K562 (cell line): Measurements from ENCODE around the gene RALY. TPM values are rescaled to one million over a fixed set of nuclear protein-coding genes. Genes with fewer than 3 reads are reported as not detected.

ENCODE experiments used
- ATAC-seq: fragments of 200-7000 bp; cut with Tn5 transposase; 3 replicates; pipeline ENCODE4 v1.9.1; 2020; ENCODE audit warnings: moderate library complexity
- BruUV-seq: library from RNA; stranded (reverse); fragments of 400-500 nt; replicated peaks from 2 replicates; lab custom pipeline; 2021; lab: Mats Ljungman, UMichigan
- CTCF ChIA-PET: fragments of 300-600 bp; formaldehyde crosslinking; extraction: SDS; loops from one replicate; lab custom pipeline; 2021; ENCODE audit warnings: low intra/inter-chr PET ratio; lab: Yijun Ruan, JAX
- POLR2A ChIA-PET: fragments of 300-600, 350-650 bp; sonication (Branson Sonifier 250); formaldehyde crosslinking; extraction: SDS; loops from one replicate; lab custom pipeline; 2021; ENCODE audit warnings: antibody characterized with exemption, inconsistent platforms; lab: Yijun Ruan, JAX
- DNase-seq, 4 experiments: peaks; one replicate each; pipeline versions ENCODE4 v3.0.0 to v3.0.0-alpha.2; 2011 to 2018; ENCODE audit warnings: low spot score in 3 of 4, mixed read lengths in 3 of 4; ENCODE audit errors: extremely low read depth in 1 of 4
- FAIRE-seq: peaks from 2 replicates; lab custom pipeline; 2011; peaks lifted over from hg19 to GRCh38; lab: Jason Lieb, UNC
- H2AFZ ChIP-seq: 2 replicates; pipeline ENCODE4 v1.6.0; 2011; ENCODE audit warnings: low read depth, low read length, control low read depth, inconsistent platforms
- H3K27ac ChIP-seq: fragments of 200-600 bp; 3 replicates; pipeline ENCODE4 v1.8.0; 2011; ENCODE audit warnings: low read depth, mild to moderate bottlenecking, control low read depth, inconsistent platforms, low read length, moderate library complexity, mixed read lengths; ENCODE audit errors: extremely low read depth
- H3K27me3 ChIP-seq, 2 experiments: fragments of 300-600 bp in 1 of 2; 2 replicates in 1 of 2; 3 replicates in 1 of 2; pipeline versions ENCODE4 v1.6.0 to v1.8.0; 2011; ENCODE audit warnings: inconsistent platforms in 2 of 2, low read length in 2 of 2, mild to moderate bottlenecking in 1 of 2, mixed read lengths in 1 of 2, moderate library complexity in 1 of 2; ENCODE audit not compliant: control insufficient read depth in 2 of 2, insufficient read depth in 2 of 2
- H3K36me3 ChIP-seq: fragments of 300-600 bp; 3 replicates; pipeline ENCODE4 v1.8.0; 2011; ENCODE audit warnings: mild to moderate bottlenecking, low read length, inconsistent platforms; ENCODE audit not compliant: control insufficient read depth, insufficient read depth
- H3K4me1 ChIP-seq, 2 experiments: fragments of 200-600 bp in 1 of 2; replicated peaks in 1 of 2; 2 replicates in 1 of 2; 3 replicates in 1 of 2; pipeline versions ENCODE4 v1.5.1 to v1.8.0; 2011; ENCODE audit warnings: inconsistent platforms in 2 of 2, low read length in 2 of 2, mild to moderate bottlenecking in 1 of 2, mixed read lengths in 1 of 2, moderate library complexity in 1 of 2; ENCODE audit not compliant: control insufficient read depth in 2 of 2, insufficient read depth in 2 of 2
- H3K4me2 ChIP-seq: 2 replicates; pipeline ENCODE4 v1.6.1; 2011; ENCODE audit warnings: low read length, control low read depth, inconsistent platforms, mixed read lengths; ENCODE audit not compliant: insufficient read depth
- H3K4me3 ChIP-seq: fragments of 200-600 bp; sonication (generic), shearing (Covaris generic); 2 replicates; pipeline ENCODE4 v1.5.1; 2016; ENCODE audit warnings: control low read depth, inconsistent platforms
- H3K79me2 ChIP-seq: fragments of 200-600 bp; 3 replicates; pipeline ENCODE4 v1.8.0; 2011; ENCODE audit warnings: low read length, inconsistent platforms; ENCODE audit not compliant: control insufficient read depth, insufficient read depth
- H3K9ac ChIP-seq, 2 experiments: 2 replicates each; pipeline versions ENCODE4 v1.6.0 to v1.6.1; 2011; ENCODE audit warnings: low read depth in 2 of 2, low read length in 2 of 2, control low read depth in 1 of 2, inconsistent platforms in 1 of 2, mild to moderate bottlenecking in 1 of 2, mixed read lengths in 1 of 2; ENCODE audit not compliant: insufficient read depth in 1 of 2
- H3K9me1 ChIP-seq: one replicate; pipeline ENCODE4 v1.6.0; 2011; ENCODE audit warnings: inconsistent platforms, mild to moderate bottlenecking, low read length, moderate library complexity; ENCODE audit not compliant: control insufficient read depth, insufficient read depth
- H3K9me3 ChIP-seq: replicated peaks from 2 replicates; pipeline ENCODE4 v1.5.1; 2011; ENCODE audit warnings: low read depth, low read length, inconsistent platforms; ENCODE audit not compliant: control insufficient read depth, insufficient read depth
- H4K20me1 ChIP-seq: replicated peaks from 2 replicates; pipeline ENCODE4 v1.6.1; 2011; ENCODE audit warnings: low read length, inconsistent platforms, mixed read lengths; ENCODE audit not compliant: control insufficient read depth, insufficient read depth
- FOXA3 ChIP-seq, 2 experiments: fragments of 450-650 bp in 1 of 2; sonication (generic) in 1 of 2; formaldehyde crosslinking; IDR thresholded peaks in 1 of 2; conservative IDR thresholded peaks in 1 of 2; 2 replicates each; pipeline versions ENCODE4 v1.4.0 to v1.8.0; 2020 to 2022; ENCODE audit warnings: mild to moderate bottlenecking in 2 of 2, missing genetic modification reagents in 1 of 2
- PRDM10 ChIP-seq: fragments of 450-650 bp; IDR thresholded peaks from 2 replicates; pipeline ENCODE4 v1.6.1; 2018; ENCODE audit not compliant: partially characterized antibody
- RBFOX2 ChIP-seq: fragments of 200-400 bp; formaldehyde crosslinking; IDR thresholded peaks from 2 replicates; pipeline ENCODE4 v1.6.1; 2017; ENCODE audit warnings: low read depth, mild to moderate bottlenecking, low read length, moderate library complexity
- WGBS: fragments of 100-300 bp; shearing (Covaris generic); methylation state at CpG from one replicate; pipeline ENCODE4 v1.1.6; 2016; ENCODE audit warnings: low coverage, mixed read lengths; ENCODE audit not compliant: insufficient coverage; ENCODE audit errors: missing lambda C conversion rate; 5-methylcytosine and 5-hydroxymethylcytosine counted together
- in situ Hi-C: fragments of 300-500 bp; cut with MboI; formaldehyde crosslinking; loops from 4 replicates; pipeline ENCODE4 v1.15.0; 2018; ENCODE audit warnings: inconsistent platforms, mixed read lengths
- intact Hi-C: fragments of 100-400 bp; cut with micrococcal nuclease; formaldehyde crosslinking; loops from 2 replicates; pipeline ENCODE4 v1.14.2; 2022
- polyA plus RNA-seq, 8 experiments: library from polyadenylated mRNA; depleted of rRNA in 4 of 8; stranded (reverse) in 5 of 8; unstranded in 3 of 8; fragments of >200 nt; fragmentation: Nextera tagmentation in 2 of 8; fragmentation: Illumina TruSeq in 1 of 8; extraction: Ambion mirVana in 2 of 8; extraction: Trizol in 1 of 8; gene quantifications; 2 replicates each; pipeline versions ENCODE4 v1.2.1 to v1.2.3, GENCODE V29; 2011 to 2014; ENCODE audit warnings: inconsistent platforms in 1 of 8, missing spikeins in 1 of 8
- total RNA-seq, 7 experiments: library from RNA; depleted of rRNA in 6 of 7; stranded (reverse); fragments of >200 nt in 6 of 7; fragmentation: Illumina TruSeq in 2 of 7; extraction: Trizol in 2 of 7; gene quantifications; 2 replicates each; pipeline versions ENCODE4 v1.2.1 to v1.2.3, GENCODE V29; 2011 to 2021; ENCODE audit warnings: low replicate concordance in 1 of 7

Gene RALY
- total and polyA plus RNA-seq, 9 of the 15 experiments (the other 6 are each of a cell fraction or from before 2014, with no cell fraction given) = 0.80 to 207 (median 128) TPM

DNA sequence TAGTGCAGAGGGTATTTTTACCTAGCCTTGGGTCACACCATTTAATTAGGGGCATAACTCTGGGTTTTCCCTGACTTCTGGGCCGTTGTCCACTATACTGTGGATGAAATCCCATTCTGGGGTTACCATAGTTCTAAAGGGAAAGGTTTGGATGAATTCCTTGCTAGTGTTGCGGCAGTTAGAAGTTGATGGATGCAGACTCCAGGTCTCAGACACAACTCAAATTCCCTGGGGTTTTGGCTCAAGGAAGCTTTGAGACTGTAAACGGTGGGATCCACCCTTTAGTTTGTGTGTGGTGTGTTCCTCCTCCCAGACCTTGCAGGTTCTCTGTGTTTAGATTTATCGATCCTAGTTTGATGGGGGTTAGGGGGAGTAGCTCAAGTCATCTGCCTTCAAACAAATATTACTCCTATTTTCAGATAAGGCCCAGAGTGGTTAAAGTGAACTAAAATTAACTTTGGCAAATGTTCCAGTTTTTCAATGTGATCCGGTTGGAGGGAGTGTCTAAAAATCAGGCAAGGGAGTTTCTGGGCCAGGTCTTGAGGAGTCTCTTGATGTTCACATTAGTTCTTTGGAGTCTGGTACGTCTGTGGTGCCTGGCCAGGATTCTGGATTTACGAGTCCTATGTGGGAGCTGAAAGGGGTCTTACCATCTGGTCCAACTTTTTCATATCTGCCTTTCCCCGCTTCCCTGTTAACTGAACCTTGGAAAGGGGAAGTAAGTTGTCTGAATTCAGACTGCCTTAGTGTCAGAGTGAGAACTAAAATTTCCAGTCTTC is 1.5 kb downstream of the RALY start:
- Histone ChIP-seq H3K36me3 (peaks cover 13% of the 10 kb centered on the region; the same call in 1 of the 3 replicates), H4K20me1 (peaks cover 44% of the 10 kb centered on the region), H3K4me2 (peak overlapping the region; percentile 89), H3K9me1 (peaks cover 4% of the 10 kb centered on the region), H3K4me3 (peak overlapping the region; percentile 97), H3K9ac (peak overlapping the region; percentile 57 to 88; a peak in 3 of 4 replicates), H2AFZ (no peak overlapping the region), H3K4me1 (peaks cover 24 to 47% of the 10 kb centered on the region in 2 experiments), H3K27me3 (no peaks in the 10 kb centered on the region), H3K79me2 (peaks cover 80% of the 10 kb centered on the region), H3K27ac (peak overlapping the region; percentile 94), H3K9me3 (no peaks in the 10 kb centered on the region)
- intact Hi-C loops = no loop called here
- no peak for ATAC-seq
- peak; percentile 76 for TF ChIP-seq PRDM10
- TF ChIP-seq RBFOX2 = peak; percentile 27; the same call in 1 of the 2 replicates
- TF ChIP-seq FOXA3 (CRISPR knock-in tag; conservative IDR thresholded peaks at IDR 0.05 in 1 of 2, IDR thresholded peaks at IDR 0.05 in 1 of 2) = no peak
- WGBS = 4% methylated on average over 8 of the region's 8 CpGs
- in situ Hi-C loops = no loop called here
- peak in 1 of 4 experiments; percentile 14 for DNase-seq
- TSS peak; percentile 55 for BruUV-seq
- FAIRE-seq = no peak
- CTCF ChIA-PET = interaction anchor here (0.6 kb wide), 1 partner anchor 76 kb away, joined by 3 read pairs; no protein-coding TSS in a partner anchor
- POLR2A ChIA-PET = interaction anchor here (0.5 to 1.6 kb wide), 2 partner anchors 10 to 617 kb away, joined by 3 read pairs; no protein-coding TSS in a partner anchor
